ENCODE data around the gene AMPD2. TPM values are rescaled to one million over a fixed set of nuclear protein-coding genes. Genes with fewer than 3 reads are reported as not detected.

Gene AMPD2
- total and polyA plus RNA-seq, 7 experiments from 2014 or later, result 26.2 to 403 (median 84.9) TPM

- intact Hi-C loops (cut with micrococcal nuclease), result no loop called here
- no peaks in the 10 kb centered on the region for H3K27me3 ChIP-seq (ENCODE audit: control insufficient read depth in 2 of 2, insufficient read depth in 2 of 2, low read length in 2 of 2)
- no peak overlapping the region for H3K4me3 Mint-ChIP-seq
- no peak for DNase-seq
- no peak overlapping the region for H3K27ac Mint-ChIP-seq
- no peaks in the 10 kb centered on the region for H3K36me3 ChIP-seq (ENCODE audit: control insufficient read depth in 2 of 3, insufficient read depth in 3 of 3, low read length in 3 of 3)
- H3K4me1 ChIP-seq (ENCODE audit: control insufficient read depth in 2 of 2, insufficient read depth in 2 of 2, low read length in 2 of 2), result no peaks in the 10 kb centered on the region
- CTCF ChIA-PET, result interaction anchor here (1.0 to 1.4 kb wide), 4 partner anchors 11 to 371 kb away, joined by 3 to 4 read pairs (median 3); partner anchors contain the start of gene AHCYL1
- H3K36me3 Mint-ChIP-seq, result no peaks in the 10 kb centered on the region
- POLR2A ChIA-PET, result interaction anchor here (1.1 to 1.3 kb wide), 3 partner anchors 8 to 66 kb away, joined by 3 read pairs; partner anchors contain the start of gene GNAI3
- H3K9me3 ChIP-seq (ENCODE audit: control insufficient read depth in 2 of 3, low read length in 3 of 3), result no peaks in the 10 kb centered on the region
- peaks cover 13 to 23% (median 19%) of the 10 kb centered on the region in 7 donors for H3K4me1 Mint-ChIP-seq
- H3K9me3 Mint-ChIP-seq, result no peaks in the 10 kb centered on the region
- H3K27ac ChIP-seq (ENCODE audit: low read depth, low read length), result no peak overlapping the region
- no peak for ATAC-seq
- no peak overlapping the region for H3K4me3 ChIP-seq (ENCODE audit: low read length)
- peaks cover 0 to 9% (median 0%) of the 10 kb centered on the region in 5 donors for H3K27me3 Mint-ChIP-seq
Measured at GRCh38 chr1:109613361-109614147, 6.1 kb upstream of the AMPD2 start.

GRCh38 chr1:109615879-109616278, 3.8 kb upstream of the AMPD2 start:
- ATAC-seq (peak; percentile 50), DNase-seq (peak in 5 of 9 donors; percentile 23 to 41 (median 31))
- no peaks in the 10 kb centered on the region for H3K36me3 ChIP-seq (ENCODE audit: control insufficient read depth in 2 of 3, insufficient read depth in 3 of 3, low read length in 3 of 3)
- peaks cover 0 to 7% of the 10 kb centered on the region in 2 donors for H3K4me1 ChIP-seq (ENCODE audit: control insufficient read depth in 2 of 2, insufficient read depth in 2 of 2, low read length in 2 of 2)
- peak overlapping the region; percentile 6 for H3K27ac ChIP-seq (ENCODE audit: low read depth, low read length)
- peak overlapping the region; percentile 15 to 96 (median 68) for H3K27ac Mint-ChIP-seq
- peak overlapping the region in 3 of 10 donors; percentile 1 to 38 (median 6) for H3K4me3 Mint-ChIP-seq
- ChIA-PET POLR2A (interaction anchor here (1.5 kb wide), 1 partner anchor 66 kb away, joined by 10 read pairs; the partner anchor contains the start of gene GNAI3), CTCF (interaction anchor here (1.0 kb wide), 1 partner anchor 25 kb away, joined by 4 read pairs; no protein-coding TSS in a partner anchor)
- no peaks in the 10 kb centered on the region for H3K36me3 Mint-ChIP-seq
- H3K27me3 ChIP-seq (ENCODE audit: control insufficient read depth in 2 of 2, insufficient read depth in 2 of 2, low read length in 2 of 2), result no peaks in the 10 kb centered on the region
- H3K4me1 Mint-ChIP-seq, result peaks cover 25 to 41% (median 34%) of the 10 kb centered on the region in 7 donors
- intact Hi-C loops (cut with micrococcal nuclease), result no loop called here
- no peak overlapping the region for H3K4me3 ChIP-seq (ENCODE audit: low read length)
- peaks cover 0 to 7% (median 0%) of the 10 kb centered on the region in 5 donors for H3K27me3 Mint-ChIP-seq
- H3K9me3 ChIP-seq (ENCODE audit: control insufficient read depth in 2 of 3, low read length in 3 of 3), result no peaks in the 10 kb centered on the region
- H3K9me3 Mint-ChIP-seq, result no peaks in the 10 kb centered on the region

- Mint-ChIP-seq H3K27ac (peak overlapping the region; percentile 15 to 96 (median 68)), H3K4me1 (peaks cover 25 to 41% (median 35%) of the 10 kb centered on the region in 7 donors), H3K36me3 (no peaks in the 10 kb centered on the region), H3K4me3 (peak overlapping the region in 2 of 10 donors; percentile 0 to 6), H3K27me3 (peaks cover 0 to 7% (median 0%) of the 10 kb centered on the region in 5 donors), H3K9me3 (no peaks in the 10 kb centered on the region)
- ChIA-PET POLR2A (interaction anchor here (0.5 to 1.5 kb wide), 2 partner anchors 20 to 67 kb away, joined by 4 to 10 read pairs; partner anchors contain the start of gene GNAI3), CTCF (interaction anchor here (1.0 to 1.1 kb wide), 2 partner anchors 15 to 24 kb away, joined by 3 to 4 read pairs; no protein-coding TSS in a partner anchor)
- no peak for ATAC-seq
- H3K4me3 ChIP-seq (ENCODE audit: low read length), result no peak overlapping the region
- no peaks in the 10 kb centered on the region for H3K27me3 ChIP-seq (ENCODE audit: control insufficient read depth in 2 of 2, insufficient read depth in 2 of 2, low read length in 2 of 2)
- intact Hi-C loops (cut with micrococcal nuclease), result no loop called here
- peak overlapping the region; percentile 6 for H3K27ac ChIP-seq (ENCODE audit: low read depth, low read length)
- H3K36me3 ChIP-seq (ENCODE audit: control insufficient read depth in 2 of 3, insufficient read depth in 3 of 3, low read length in 3 of 3), result no peaks in the 10 kb centered on the region
- H3K9me3 ChIP-seq (ENCODE audit: control insufficient read depth in 2 of 3, low read length in 3 of 3), result no peaks in the 10 kb centered on the region
- peaks cover under 1 to 8% of the 10 kb centered on the region in 2 donors for H3K4me1 ChIP-seq (ENCODE audit: control insufficient read depth in 2 of 2, insufficient read depth in 2 of 2, low read length in 2 of 2)
- no peak for DNase-seq
Measured at GRCh38 chr1:109616391-109616790, 3.2 kb upstream of the AMPD2 start.

- peaks cover 0 to 7% (median 0%) of the 10 kb centered on the region in 5 donors for H3K27me3 Mint-ChIP-seq
- ATAC-seq, result no peak
- H3K27ac Mint-ChIP-seq, result peak overlapping the region in 7 of 9 donors; percentile 23 to 96 (median 64)
Measured at GRCh38 chr1:109617291-109617801, 2.3 kb upstream of the AMPD2 start.

GRCh38 chr1:109618661-109619575, 719 bp upstream of the AMPD2 start:
- POLR2A ChIA-PET, result interaction anchor here (1.0 to 3.4 kb wide), 5 partner anchors 10 to 71 kb away, joined by 3 to 52 read pairs (median 4); partner anchors contain the start of gene GNAI3
- peak overlapping the region; percentile 90 to 98 (median 94) for H3K4me3 Mint-ChIP-seq
- H3K9me3 ChIP-seq (ENCODE audit: control insufficient read depth in 2 of 3, low read length in 3 of 3), result no peaks in the 10 kb centered on the region
- intact Hi-C loops (cut with micrococcal nuclease), result loop anchor here in 1 of 2 donors (1.0 kb wide), 2 partner anchors 48 to 193 kb away; partner anchors contain the start of gene PSMA5
- H3K27ac ChIP-seq (ENCODE audit: low read depth, low read length), result peak overlapping the region; percentile 90
- peaks cover 46 to 65% (median 60%) of the 10 kb centered on the region in 7 donors for H3K4me1 Mint-ChIP-seq
- no peak for ATAC-seq
- H3K9me3 Mint-ChIP-seq, result no peaks in the 10 kb centered on the region
- peaks cover 14 to 33% of the 10 kb centered on the region in 2 donors for H3K4me1 ChIP-seq (ENCODE audit: control insufficient read depth in 2 of 2, insufficient read depth in 2 of 2, low read length in 2 of 2)
- H3K27me3 Mint-ChIP-seq, result no peaks in the 10 kb centered on the region
- H3K36me3 ChIP-seq (ENCODE audit: control insufficient read depth in 2 of 3, insufficient read depth in 3 of 3, low read length in 3 of 3), result no peaks in the 10 kb centered on the region
- H3K36me3 Mint-ChIP-seq, result peaks cover 0 to 4% (median 0%) of the 10 kb centered on the region in 5 donors
- CTCF ChIA-PET, result interaction anchor here (0.6 to 1.2 kb wide), 2 partner anchors 70 to 365 kb away, joined by 3 to 7 read pairs; partner anchors contain the start of genes AHCYL1 and GNAI3
- DNase-seq, result no peak
- H3K4me3 ChIP-seq (ENCODE audit: low read length), result peak overlapping the region; percentile 78
- no peaks in the 10 kb centered on the region for H3K27me3 ChIP-seq (ENCODE audit: control insufficient read depth in 2 of 2, insufficient read depth in 2 of 2, low read length in 2 of 2)
- H3K27ac Mint-ChIP-seq, result peak overlapping the region; percentile 92 to 98 (median 96)

More at GRCh38 chr1:109617291-109617801, 2.3 kb upstream of the AMPD2 start:
- no peak overlapping the region for H3K4me3 Mint-ChIP-seq
- ChIA-PET POLR2A (interaction anchor here (0.7 to 1.5 kb wide), 2 partner anchors 9 to 68 kb away, joined by 3 to 10 read pairs; partner anchors contain the start of gene GNAI3), CTCF (interaction anchor here (0.9 to 1.1 kb wide), 3 partner anchors 16 to 174 kb away, joined by 3 read pairs; no protein-coding TSS in a partner anchor)
- H3K27me3 ChIP-seq (ENCODE audit: control insufficient read depth in 2 of 2, insufficient read depth in 2 of 2, low read length in 2 of 2), result no peaks in the 10 kb centered on the region
- DNase-seq, result no peak
- no peaks in the 10 kb centered on the region for H3K36me3 ChIP-seq (ENCODE audit: control insufficient read depth in 2 of 3, insufficient read depth in 3 of 3, low read length in 3 of 3)
- intact Hi-C loops (cut with micrococcal nuclease), result no loop called here
- no peak overlapping the region for H3K4me3 ChIP-seq (ENCODE audit: low read length)
- peaks cover 10 to 17% of the 10 kb centered on the region in 2 donors for H3K4me1 ChIP-seq (ENCODE audit: control insufficient read depth in 2 of 2, insufficient read depth in 2 of 2, low read length in 2 of 2)
- no peaks in the 10 kb centered on the region for H3K9me3 Mint-ChIP-seq
- no peak overlapping the region for H3K27ac ChIP-seq (ENCODE audit: low read depth, low read length)
- peaks cover 32 to 50% (median 45%) of the 10 kb centered on the region in 7 donors for H3K4me1 Mint-ChIP-seq
- no peaks in the 10 kb centered on the region for H3K9me3 ChIP-seq (ENCODE audit: control insufficient read depth in 2 of 3, low read length in 3 of 3)
- H3K36me3 Mint-ChIP-seq, result peaks cover 0 to 4% (median 0%) of the 10 kb centered on the region in 5 donors
